Vagina (tissue), 2 donors: ENCODE data around the gene SLC1A3.

Experiments
- POLR2A ChIP-seq, 2 donors: fragments of 450-650 bp; IDR thresholded peaks; one replicate each; pipeline ENCODE4 v1.6.1; 2017; ENCODE audit warnings: antibody characterized with exemption in 2 of 2, mild to moderate bottlenecking in 2 of 2, moderate library complexity in 2 of 2
- TF ChIP-seq, protein P1 (sequence below), 3 experiments: fragments of 450-650 bp in 2 of 3; fragments of 200-600 bp in 1 of 3; sonication (generic) in 1 of 3; IDR thresholded peaks; one replicate each; pipeline ENCODE4 v1.5.1; 2017 to 2019; ENCODE audit warnings: antibody characterized with exemption in 3 of 3, mild to moderate bottlenecking in 2 of 3, moderate library complexity in 2 of 3

DNA sequence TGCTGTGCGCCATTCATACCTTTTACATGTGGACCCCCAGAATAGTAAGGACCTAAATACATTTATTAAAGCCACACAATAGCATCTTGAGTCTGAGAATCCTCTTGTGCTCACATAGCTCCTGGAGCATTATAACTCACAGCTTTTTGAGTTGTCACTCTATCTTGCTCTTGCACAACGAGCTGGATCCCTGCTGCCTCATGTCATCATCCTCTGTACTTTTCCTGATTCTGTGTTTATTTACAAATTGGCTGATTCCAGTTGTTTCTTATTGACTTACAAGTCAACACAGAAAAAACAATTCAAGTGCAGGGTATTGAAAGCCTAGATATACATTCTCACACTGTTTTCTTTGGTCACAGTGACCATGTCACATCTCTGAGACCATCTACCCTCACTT is 112.9 kb downstream of the SLC1A3 start:
- TF ChIP-seq, protein P1, sequence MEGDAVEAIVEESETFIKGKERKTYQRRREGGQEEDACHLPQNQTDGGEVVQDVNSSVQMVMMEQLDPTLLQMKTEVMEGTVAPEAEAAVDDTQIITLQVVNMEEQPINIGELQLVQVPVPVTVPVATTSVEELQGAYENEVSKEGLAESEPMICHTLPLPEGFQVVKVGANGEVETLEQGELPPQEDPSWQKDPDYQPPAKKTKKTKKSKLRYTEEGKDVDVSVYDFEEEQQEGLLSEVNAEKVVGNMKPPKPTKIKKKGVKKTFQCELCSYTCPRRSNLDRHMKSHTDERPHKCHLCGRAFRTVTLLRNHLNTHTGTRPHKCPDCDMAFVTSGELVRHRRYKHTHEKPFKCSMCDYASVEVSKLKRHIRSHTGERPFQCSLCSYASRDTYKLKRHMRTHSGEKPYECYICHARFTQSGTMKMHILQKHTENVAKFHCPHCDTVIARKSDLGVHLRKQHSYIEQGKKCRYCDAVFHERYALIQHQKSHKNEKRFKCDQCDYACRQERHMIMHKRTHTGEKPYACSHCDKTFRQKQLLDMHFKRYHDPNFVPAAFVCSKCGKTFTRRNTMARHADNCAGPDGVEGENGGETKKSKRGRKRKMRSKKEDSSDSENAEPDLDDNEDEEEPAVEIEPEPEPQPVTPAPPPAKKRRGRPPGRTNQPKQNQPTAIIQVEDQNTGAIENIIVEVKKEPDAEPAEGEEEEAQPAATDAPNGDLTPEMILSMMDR (IDR thresholded peaks at IDR 0.05), result no peak
- TF ChIP-seq POLR2A (IDR thresholded peaks at IDR 0.05), result no peak
